AG09309 (cell line): Measurements from ENCODE around the gene COL23A1.

Experiments used
- DNase-seq: peaks from one replicate; pipeline ENCODE4 v3.0.0-alpha.2; 2010; ENCODE audit warnings: low read depth
- H3K4me3 ChIP-seq: 2 replicates; pipeline ENCODE4 v1.5.1; 2011; ENCODE audit warnings: mild to moderate bottlenecking, low read depth, low read length, moderate library complexity; ENCODE audit not compliant: control insufficient read depth
- TF ChIP-seq, protein P1 (sequence below): IDR thresholded peaks from 2 replicates; pipeline ENCODE4 v1.5.1; 2011; ENCODE audit warnings: mild to moderate bottlenecking, low read depth, low read length, inconsistent platforms; ENCODE audit not compliant: insufficient read depth, control insufficient read depth; ENCODE audit errors: missing control alignments

Gene COL23A1

DNA sequence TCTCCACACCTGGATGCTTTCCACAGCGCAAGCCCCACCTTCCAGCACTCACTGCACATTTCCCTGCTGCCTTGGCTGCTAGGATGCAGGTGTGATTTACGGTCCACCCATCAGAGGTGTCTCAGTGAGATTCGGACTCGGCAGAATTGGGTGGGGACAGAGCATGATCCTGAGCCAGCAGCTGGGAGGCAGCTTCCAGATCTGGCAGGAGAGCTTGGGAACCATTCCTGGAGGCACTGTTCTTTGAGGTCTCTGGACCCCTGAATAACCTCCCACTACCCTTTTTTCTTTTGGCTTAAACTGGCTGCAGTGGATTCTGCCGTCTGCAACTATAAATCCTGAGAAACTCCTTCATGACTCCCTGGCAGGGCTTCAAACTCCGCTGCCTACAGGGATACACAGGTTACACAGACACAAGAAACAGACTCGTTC lies 258.0 kb downstream of the COL23A1 start:
- no peak for DNase-seq
- TF ChIP-seq, protein P1, sequence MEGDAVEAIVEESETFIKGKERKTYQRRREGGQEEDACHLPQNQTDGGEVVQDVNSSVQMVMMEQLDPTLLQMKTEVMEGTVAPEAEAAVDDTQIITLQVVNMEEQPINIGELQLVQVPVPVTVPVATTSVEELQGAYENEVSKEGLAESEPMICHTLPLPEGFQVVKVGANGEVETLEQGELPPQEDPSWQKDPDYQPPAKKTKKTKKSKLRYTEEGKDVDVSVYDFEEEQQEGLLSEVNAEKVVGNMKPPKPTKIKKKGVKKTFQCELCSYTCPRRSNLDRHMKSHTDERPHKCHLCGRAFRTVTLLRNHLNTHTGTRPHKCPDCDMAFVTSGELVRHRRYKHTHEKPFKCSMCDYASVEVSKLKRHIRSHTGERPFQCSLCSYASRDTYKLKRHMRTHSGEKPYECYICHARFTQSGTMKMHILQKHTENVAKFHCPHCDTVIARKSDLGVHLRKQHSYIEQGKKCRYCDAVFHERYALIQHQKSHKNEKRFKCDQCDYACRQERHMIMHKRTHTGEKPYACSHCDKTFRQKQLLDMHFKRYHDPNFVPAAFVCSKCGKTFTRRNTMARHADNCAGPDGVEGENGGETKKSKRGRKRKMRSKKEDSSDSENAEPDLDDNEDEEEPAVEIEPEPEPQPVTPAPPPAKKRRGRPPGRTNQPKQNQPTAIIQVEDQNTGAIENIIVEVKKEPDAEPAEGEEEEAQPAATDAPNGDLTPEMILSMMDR = no peak
- no peak overlapping the region for H3K4me3 ChIP-seq

DNA sequence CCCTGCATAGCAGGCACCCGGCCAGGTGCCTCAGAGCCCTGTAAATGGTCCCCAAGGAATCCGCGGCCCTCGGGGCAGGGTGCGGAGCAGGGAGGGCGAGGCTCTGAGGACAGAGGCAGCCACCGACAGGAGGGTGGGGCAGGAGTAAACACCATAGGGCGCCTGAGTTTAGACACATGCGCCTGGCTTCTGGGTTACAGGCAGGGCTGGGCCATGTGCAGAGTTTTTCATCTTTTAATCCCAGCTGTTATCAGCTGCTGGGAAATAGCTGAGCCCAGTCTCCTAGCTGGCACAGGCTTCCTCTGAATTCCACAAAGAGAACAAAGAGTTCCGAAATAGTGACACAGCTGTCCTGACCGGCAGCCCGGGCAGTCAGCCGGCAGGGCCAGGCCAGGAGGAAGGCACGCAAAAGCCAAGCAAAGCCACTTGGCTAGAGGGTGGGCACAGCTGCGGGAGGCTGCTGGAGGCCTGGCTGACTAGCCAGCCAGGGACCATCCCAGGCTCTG lies 258.6 kb downstream of the COL23A1 start:
- TF ChIP-seq, protein P1 = no peak
- no peak overlapping the region for H3K4me3 ChIP-seq
- DNase-seq = no peak

DNA sequence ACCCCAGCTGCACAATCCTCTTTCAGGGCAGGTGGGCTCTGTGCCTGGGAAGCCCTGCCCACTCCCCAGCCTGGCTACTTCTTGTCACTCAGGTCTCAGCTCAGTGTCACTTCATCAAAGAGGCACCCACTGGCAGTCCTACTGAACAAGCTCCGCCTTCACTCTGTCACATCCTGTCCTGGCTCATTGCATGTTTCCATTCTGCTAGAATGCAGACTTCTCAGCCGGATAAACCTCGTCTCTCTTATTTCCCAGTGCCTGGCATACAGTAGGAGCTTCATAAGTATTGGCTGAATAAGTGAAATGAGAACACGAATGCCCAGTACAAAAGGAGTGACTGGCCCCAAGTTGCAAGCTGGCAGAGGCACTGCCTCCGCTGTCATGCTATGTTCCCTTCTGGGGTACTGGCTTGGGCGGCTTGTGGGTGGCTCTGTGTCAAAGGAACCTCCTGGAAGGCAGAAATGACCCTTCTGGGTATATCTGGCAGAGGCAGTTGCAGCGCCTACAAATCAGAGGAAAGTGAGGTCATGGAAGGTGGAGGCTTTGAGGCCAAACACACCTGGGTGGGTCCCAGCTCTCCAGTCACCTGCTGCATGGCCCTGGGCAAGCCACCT lies 259.3 kb downstream of the COL23A1 start:
- no peak for DNase-seq
- H3K4me3 ChIP-seq = no peak overlapping the region
- TF ChIP-seq, protein P1 = no peak

DNA sequence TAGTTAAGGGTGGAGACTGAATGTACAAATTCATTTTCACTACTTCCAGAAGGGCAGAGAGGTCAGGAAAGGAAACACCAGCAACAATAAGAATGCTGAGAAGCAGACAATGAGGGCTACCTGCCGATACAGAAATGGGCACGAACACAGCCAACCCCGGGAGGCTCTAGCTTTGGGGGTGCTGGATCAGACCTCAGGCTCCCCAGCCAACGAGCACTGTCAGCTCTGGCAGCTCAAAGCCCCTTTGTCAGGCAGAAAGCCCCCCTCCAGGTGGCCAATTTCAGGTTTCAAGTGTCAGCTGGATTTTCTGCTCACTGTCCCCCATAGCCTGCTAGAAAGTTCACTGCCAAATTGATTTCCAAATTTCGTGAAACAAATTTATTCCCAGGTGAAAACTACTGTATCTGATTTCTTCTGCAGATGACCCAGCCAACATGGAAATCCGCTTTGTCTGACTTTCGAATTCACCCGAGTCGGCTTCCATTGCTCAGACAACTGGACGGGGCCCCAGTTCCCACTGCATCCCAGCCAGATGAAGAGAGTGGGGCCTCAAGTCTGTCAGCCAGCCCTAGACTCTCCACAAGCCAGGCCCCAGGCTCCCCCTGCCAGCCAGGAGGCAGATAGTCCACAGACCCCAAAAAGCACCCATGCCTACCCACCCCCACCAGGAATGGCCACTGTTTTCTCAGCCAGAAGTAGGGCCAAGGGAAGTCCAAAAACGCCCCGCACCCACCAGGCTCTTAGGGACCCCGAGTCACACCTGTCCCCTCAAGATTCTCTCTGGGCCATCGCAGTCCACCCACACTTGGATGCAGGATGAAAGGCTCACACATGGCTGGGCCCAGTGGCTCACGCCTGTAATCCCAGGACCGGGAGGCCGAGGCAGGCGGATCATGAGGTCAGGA lies 261.1 kb downstream of the COL23A1 start:
- no peak for DNase-seq
- H3K4me3 ChIP-seq = no peak overlapping the region
- TF ChIP-seq, protein P1 = no peak

DNA sequence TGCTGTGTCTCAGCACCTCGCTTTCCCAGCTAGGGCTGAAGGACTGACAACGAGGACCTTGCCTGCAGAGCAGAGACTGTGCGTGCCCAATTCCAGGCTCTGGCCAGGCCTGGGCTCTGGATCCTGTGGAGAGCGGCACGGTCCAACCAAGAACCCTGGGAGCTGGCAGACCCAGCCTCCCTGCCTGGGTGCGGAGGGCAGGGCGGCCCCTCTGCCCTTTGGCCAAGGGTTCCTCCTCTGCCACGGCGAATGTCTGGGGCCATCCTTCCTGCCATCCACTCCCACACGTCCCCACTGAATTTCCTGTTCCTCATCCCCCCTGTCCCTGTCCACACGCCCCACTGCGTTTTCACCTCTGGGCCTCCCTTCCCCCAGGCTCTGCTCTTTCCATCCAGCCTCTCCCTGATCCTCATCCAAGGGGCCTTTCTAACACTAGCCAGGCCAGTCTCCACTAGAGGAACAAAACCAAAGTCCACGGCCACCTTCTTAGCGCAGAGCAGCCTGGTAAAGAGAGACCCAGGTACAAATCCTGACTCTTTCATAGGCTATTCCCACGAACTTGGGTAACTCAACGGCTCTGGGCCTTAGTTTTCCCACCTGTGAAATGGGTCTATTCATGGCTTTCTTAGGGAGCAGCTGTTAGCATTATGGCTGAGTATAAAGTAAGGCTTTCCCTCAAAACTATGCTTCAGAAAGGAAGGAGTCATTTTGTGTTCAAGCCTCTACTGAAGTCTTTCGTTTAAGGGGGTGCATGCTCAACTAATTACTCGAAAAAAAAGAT lies 262.1 kb downstream of the COL23A1 start:
- no peak overlapping the region for H3K4me3 ChIP-seq
- DNase-seq = no peak
- TF ChIP-seq, protein P1 = no peak

DNA sequence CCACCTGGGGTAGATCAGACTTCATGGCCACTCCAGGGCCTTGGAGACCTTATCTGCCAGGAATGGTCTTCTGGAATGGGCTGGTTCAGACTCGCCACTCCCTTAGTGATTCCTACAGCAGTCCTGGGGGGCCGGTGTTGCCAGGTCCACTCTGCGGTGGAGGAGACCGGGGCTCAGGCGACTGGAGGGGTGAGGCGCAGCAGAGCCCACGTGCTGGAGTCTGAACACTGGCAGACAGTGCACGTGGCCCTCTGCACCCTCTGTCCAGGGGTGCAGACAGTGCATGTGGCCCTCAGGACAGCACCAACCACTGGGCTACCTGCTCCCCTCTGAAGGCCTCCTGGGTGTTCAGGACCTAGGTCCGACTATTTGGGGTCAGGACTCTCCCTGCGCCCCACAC lies 262.7 kb downstream of the COL23A1 start:
- no peak for DNase-seq
- H3K4me3 ChIP-seq = no peak overlapping the region
- TF ChIP-seq, protein P1 = no peak
